Keratinocyte (primary cell): ENCODE measurements around the gene SRCIN1.

Source experiments
- EZH2 ChIP-seq: IDR thresholded peaks from one replicate; pipeline ENCODE4 v1.6.1; 2012; ENCODE audit warnings: inconsistent platforms, mild to moderate bottlenecking, low read length, moderate library complexity
- TF ChIP-seq, protein P1 (sequence below), 3 experiments: IDR thresholded peaks in 1 of 3; conservative IDR thresholded peaks in 1 of 3; optimal IDR thresholded peaks in 1 of 3; 2 replicates in 2 of 3; 3 replicates in 1 of 3; pipeline versions ENCODE3 to v1.5.1; 2011; ENCODE audit warnings: low read length in 3 of 3, mild to moderate bottlenecking in 3 of 3, moderate library complexity in 2 of 3, control low read depth in 1 of 3, inconsistent platforms in 1 of 3; ENCODE audit not compliant: insufficient read depth in 2 of 3; ENCODE audit errors: extremely low read depth in 1 of 3

DNA sequence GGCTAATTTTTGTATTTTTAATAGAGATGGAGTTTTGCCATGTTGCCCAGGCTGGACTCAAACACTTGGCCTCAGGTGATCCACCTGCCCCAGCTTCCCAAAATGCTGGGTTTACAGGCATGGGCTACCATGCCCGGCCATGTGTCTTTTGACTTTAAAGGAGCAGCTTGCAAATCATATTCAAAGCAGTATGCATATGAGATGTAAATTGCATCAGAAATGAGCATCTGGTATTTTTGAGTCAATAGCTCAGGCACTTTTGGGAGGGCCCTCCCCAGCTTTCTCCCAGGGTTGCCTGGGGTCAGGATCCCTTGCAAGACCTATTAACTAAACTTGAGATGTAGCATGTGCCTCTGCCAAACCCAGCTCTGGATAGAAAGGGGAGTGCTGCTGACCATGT, 47.5 kb upstream of the SRCIN1 start:
- no peak for TF ChIP-seq EZH2
- TF ChIP-seq, protein P1, sequence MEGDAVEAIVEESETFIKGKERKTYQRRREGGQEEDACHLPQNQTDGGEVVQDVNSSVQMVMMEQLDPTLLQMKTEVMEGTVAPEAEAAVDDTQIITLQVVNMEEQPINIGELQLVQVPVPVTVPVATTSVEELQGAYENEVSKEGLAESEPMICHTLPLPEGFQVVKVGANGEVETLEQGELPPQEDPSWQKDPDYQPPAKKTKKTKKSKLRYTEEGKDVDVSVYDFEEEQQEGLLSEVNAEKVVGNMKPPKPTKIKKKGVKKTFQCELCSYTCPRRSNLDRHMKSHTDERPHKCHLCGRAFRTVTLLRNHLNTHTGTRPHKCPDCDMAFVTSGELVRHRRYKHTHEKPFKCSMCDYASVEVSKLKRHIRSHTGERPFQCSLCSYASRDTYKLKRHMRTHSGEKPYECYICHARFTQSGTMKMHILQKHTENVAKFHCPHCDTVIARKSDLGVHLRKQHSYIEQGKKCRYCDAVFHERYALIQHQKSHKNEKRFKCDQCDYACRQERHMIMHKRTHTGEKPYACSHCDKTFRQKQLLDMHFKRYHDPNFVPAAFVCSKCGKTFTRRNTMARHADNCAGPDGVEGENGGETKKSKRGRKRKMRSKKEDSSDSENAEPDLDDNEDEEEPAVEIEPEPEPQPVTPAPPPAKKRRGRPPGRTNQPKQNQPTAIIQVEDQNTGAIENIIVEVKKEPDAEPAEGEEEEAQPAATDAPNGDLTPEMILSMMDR (optimal IDR thresholded peaks at IDR 0.05 in 1 of 3, IDR thresholded peaks at IDR 0.05 in 1 of 3, conservative IDR thresholded peaks at IDR 0.05 in 1 of 3; ENCODE audit: extremely low read depth in 1 of 3, insufficient read depth in 2 of 3, low read length in 3 of 3): no peak
